A204.1 (cell line): ENCODE data around the gene SERTM2.
"Not testable (repeated sequence)": the region's sequence is repeated elsewhere in the genome, so short reads cannot be mapped to it uniquely, and the experiment has no call there.

Experiments
- FAIRE-seq: peaks from 2 replicates; lab custom pipeline; 2012; peaks lifted over from hg19 to GRCh38; lab: Jason Lieb, UNC

The SERTM2 gene

GRCh38 chrX:111511477-111511876 is at the start of gene SERTM2:
TSS of gene SERTM2 (plus strand) at chrX:111511645. CDS start at chrX:111518858, 7,213 bp downstream.
- no peak for FAIRE-seq

GRCh38 chrX:111465669-111466068 is 45.8 kb upstream of the SERTM2 start:
- FAIRE-seq, result no peak

GRCh38 chrX:111467896-111468295 is 43.5 kb upstream of the SERTM2 start:
- FAIRE-seq, result no peak

GRCh38 chrX:111470681-111471403 is 40.6 kb upstream of the SERTM2 start:
- FAIRE-seq, result no peak

- FAIRE-seq, result no peak
Observed at GRCh38 chrX:111481896-111482295, 29.5 kb upstream of the SERTM2 start.

- FAIRE-seq, result no peak
Observed at GRCh38 chrX:111483135-111483534, 28.3 kb upstream of the SERTM2 start.

- no peak for FAIRE-seq
Observed at GRCh38 chrX:111483881-111484280, 27.6 kb upstream of the SERTM2 start.

- FAIRE-seq, result no peak
Observed at GRCh38 chrX:111490688-111491087, 20.8 kb upstream of the SERTM2 start.

- FAIRE-seq, result no peak
Observed at GRCh38 chrX:111492085-111492484, 19.4 kb upstream of the SERTM2 start.

GRCh38 chrX:111498538-111499103 is 12.8 kb upstream of the SERTM2 start:
- no peak for FAIRE-seq

GRCh38 chrX:111503485-111503993 is 7.9 kb upstream of the SERTM2 start:
- no peak for FAIRE-seq

GRCh38 chrX:111504941-111505340 is 6.5 kb upstream of the SERTM2 start:
- FAIRE-seq, result no peak

GRCh38 chrX:111505783-111506182 is 5.7 kb upstream of the SERTM2 start:
- FAIRE-seq, result peak; percentile 3

GRCh38 chrX:111506826-111507225 is 4.6 kb upstream of the SERTM2 start:
- no peak for FAIRE-seq

- no peak for FAIRE-seq
Observed at GRCh38 chrX:111507933-111508332, 3.5 kb upstream of the SERTM2 start.

- FAIRE-seq, result no peak
Observed at GRCh38 chrX:111515298-111515697, 3.9 kb downstream of the SERTM2 start.

- no peak for FAIRE-seq
Observed at GRCh38 chrX:111518667-111519066, 7.2 kb downstream of the SERTM2 start.

- FAIRE-seq, result no peak
Observed at GRCh38 chrX:111519215-111519614, 7.8 kb downstream of the SERTM2 start.

- FAIRE-seq, result no peak
Observed at GRCh38 chrX:111520506-111520905, 9.1 kb downstream of the SERTM2 start.

GRCh38 chrX:111521169-111521568 is 9.7 kb downstream of the SERTM2 start:
- no peak for FAIRE-seq

- FAIRE-seq, result no peak
Observed at GRCh38 chrX:111543212-111543741, 31.8 kb downstream of the SERTM2 start.

GRCh38 chrX:111549235-111549634 is 37.8 kb downstream of the SERTM2 start:
- not testable (repeated sequence) for FAIRE-seq

GRCh38 chrX:111555406-111555958 is 44.0 kb downstream of the SERTM2 start:
- no peak for FAIRE-seq
